HG02623 (cell line): Measurements from ENCODE around the gene SH3BGR.
"Not testable (repeated sequence)": the region's sequence is repeated elsewhere in the genome, so short reads cannot be mapped to it uniquely, and the experiment has no call there.

Source experiments
- ATAC-seq: cut with Tn5 transposase; IDR thresholded peaks from one replicate; pipeline ENCODE4 v1.9.1; 2021; ENCODE audit warnings: moderate library complexity; ENCODE audit not compliant: unreplicated experiment

The SH3BGR gene

GRCh38 chr21:39451332-39452206, at the start of gene SH3BGR:
SH3BGR (plus strand) TSS chr21:39451970; CDS start chr21:39452097, 127 bp downstream.
- no peak for ATAC-seq

GRCh38 chr21:39406065-39406464, 45.7 kb upstream of the SH3BGR start:
- ATAC-seq = no peak

GRCh38 chr21:39419204-39419603, 32.6 kb upstream of the SH3BGR start:
- not testable (repeated sequence) for ATAC-seq

- no peak for ATAC-seq
Observed at GRCh38 chr21:39422527-39423241, 29.1 kb upstream of the SH3BGR start.

- ATAC-seq = no peak
Observed at GRCh38 chr21:39429445-39429844, 22.3 kb upstream of the SH3BGR start.

- ATAC-seq = no peak
Observed at GRCh38 chr21:39430016-39430415, 21.8 kb upstream of the SH3BGR start.

- ATAC-seq = no peak
Observed at GRCh38 chr21:39430457-39430856, 21.3 kb upstream of the SH3BGR start.

- ATAC-seq = no peak
Observed at GRCh38 chr21:39430954-39431353, 20.8 kb upstream of the SH3BGR start.

GRCh38 chr21:39434950-39435349, 16.8 kb upstream of the SH3BGR start:
- ATAC-seq = no peak

- no peak for ATAC-seq
Observed at GRCh38 chr21:39439232-39439631, 12.5 kb upstream of the SH3BGR start.

GRCh38 chr21:39441502-39442475, 10.0 kb upstream of the SH3BGR start:
- no peak for ATAC-seq

GRCh38 chr21:39444421-39445180, 7.2 kb upstream of the SH3BGR start:
- no peak for ATAC-seq

GRCh38 chr21:39445321-39446269, 6.2 kb upstream of the SH3BGR start, which contains the start of gene LCA5L:
LCA5L (minus strand) TSS chr21:39445778; CDS start chr21:39428493, 17,285 bp downstream.
- ATAC-seq = peak; percentile 90

- ATAC-seq = no peak
Observed at GRCh38 chr21:39447264-39447663, 4.5 kb upstream of the SH3BGR start.

GRCh38 chr21:39452207-39452969, 618 bp downstream of the SH3BGR start:
- no peak for ATAC-seq

- ATAC-seq = no peak
Observed at GRCh38 chr21:39452970-39453342, 1.2 kb downstream of the SH3BGR start.

GRCh38 chr21:39453571-39454179, 1.9 kb downstream of the SH3BGR start:
- ATAC-seq = no peak
